NCI-H2107 treated with DMSO at 0.1 percent for 48 hours (cell line): ENCODE results near the gene FGF3.

Experiments
- DNase-seq: peaks from one replicate; lab custom pipeline; 2025; ENCODE audit not compliant: unreplicated experiment; lab: John Stamatoyannopoulos, UW

Gene FGF3

GRCh38 chr11:69804769-69805508 is 14.3 kb downstream of the FGF3 start:
- no peak for DNase-seq

- no peak for DNase-seq
Observed at GRCh38 chr11:69803604-69804218, 15.5 kb downstream of the FGF3 start.

- no peak for DNase-seq
Observed at GRCh38 chr11:69803022-69803421, 16.2 kb downstream of the FGF3 start.

DNA sequence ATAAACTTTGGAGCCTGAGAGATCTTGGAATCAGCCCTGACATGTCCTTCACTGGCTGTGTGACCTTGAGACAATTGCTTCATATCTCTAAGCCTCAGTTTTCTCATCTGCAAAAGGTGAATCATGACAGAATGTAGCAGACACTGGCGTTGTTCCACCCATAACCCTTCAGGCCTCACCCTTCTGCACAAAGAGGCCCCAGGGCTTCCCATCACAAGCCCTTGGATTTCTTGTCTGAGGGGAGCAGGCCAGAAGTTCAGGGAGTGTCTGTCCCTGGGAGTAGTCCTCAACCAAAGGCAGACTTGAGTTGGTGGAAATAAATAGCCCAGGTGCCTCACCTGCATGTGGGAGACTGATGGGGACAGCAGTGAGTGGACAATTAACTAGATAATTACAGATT is 16.6 kb downstream of the FGF3 start:
- DNase-seq = no peak

GRCh38 chr11:69801513-69802335 is 17.5 kb downstream of the FGF3 start:
- no peak for DNase-seq

DNA sequence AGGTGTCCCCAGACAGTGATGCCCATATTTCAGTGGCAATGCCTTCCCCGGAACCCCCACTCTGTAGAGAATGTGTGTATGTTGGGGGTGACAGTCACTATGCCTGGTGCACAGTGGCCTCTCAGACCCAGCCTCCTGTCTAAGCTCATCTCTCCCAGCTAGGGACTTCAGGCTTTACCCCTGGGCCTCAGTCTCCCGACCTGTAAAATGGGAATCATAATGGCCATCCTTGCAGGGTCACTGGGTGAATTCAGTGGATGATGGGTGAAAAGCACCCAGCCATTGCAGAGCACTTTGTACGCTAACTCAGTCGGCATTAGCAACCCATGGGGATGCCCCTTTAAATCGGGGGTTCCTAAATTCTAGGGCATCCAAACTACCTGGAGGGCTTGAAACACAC is 18.9 kb downstream of the FGF3 start:
- no peak for DNase-seq

- no peak for DNase-seq
Observed at GRCh38 chr11:69799582-69799981, 19.6 kb downstream of the FGF3 start.

- no peak for DNase-seq
Observed at GRCh38 chr11:69799097-69799496, 20.1 kb downstream of the FGF3 start.

GRCh38 chr11:69797737-69798528 is 21.3 kb downstream of the FGF3 start:
- no peak for DNase-seq

- DNase-seq = no peak
Observed at GRCh38 chr11:69797156-69797555, 22.1 kb downstream of the FGF3 start.

DNA sequence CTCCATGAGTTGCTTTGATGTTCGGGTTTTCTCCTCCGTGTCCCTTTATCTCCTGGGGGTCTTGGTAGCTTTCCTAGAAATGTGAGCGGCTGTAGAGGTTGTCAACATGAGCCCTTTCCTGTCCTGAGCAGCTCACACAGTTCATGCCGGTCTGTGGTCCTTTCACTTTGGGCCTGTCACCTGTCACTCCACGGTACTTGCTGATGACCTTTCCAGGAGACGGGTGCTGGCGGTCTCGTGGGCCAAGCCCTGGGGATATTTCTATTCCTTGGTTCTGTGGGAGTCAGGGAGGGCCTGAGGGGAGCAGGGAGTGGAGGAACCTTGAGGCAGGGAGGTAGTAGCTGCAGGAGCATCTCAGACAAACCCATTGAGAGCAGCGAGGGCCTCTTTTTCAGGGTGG is 23.2 kb downstream of the FGF3 start:
- no peak for DNase-seq

- no peak for DNase-seq
Observed at GRCh38 chr11:69791276-69792180, 27.7 kb downstream of the FGF3 start.

GRCh38 chr11:69788956-69789355 is 30.3 kb downstream of the FGF3 start:
- DNase-seq = no peak

GRCh38 chr11:69787906-69788305 is 31.3 kb downstream of the FGF3 start:
- no peak for DNase-seq

- DNase-seq = no peak
Observed at GRCh38 chr11:69787457-69787856, 31.8 kb downstream of the FGF3 start.

- no peak for DNase-seq
Observed at GRCh38 chr11:69781241-69781640, 38.0 kb downstream of the FGF3 start.

DNA sequence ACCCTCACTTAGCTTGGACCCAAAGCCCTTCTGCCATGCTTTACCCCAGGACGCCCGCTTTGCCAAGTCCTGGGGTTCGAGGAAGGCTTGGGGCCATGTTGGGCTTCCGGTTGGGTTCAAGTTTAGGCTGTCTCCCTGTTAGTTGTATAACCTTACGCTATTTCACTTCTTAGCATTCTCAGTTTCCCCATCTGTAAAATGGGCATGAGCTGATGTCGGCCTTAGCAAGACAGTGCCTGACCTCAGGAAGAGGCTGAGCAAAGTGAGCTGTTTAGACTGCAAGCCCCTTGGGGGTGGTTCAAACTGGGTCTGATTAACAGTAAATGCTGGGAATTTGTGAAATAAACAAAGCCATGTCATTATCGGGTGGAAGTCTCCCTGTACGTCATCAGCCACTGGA is 40.8 kb downstream of the FGF3 start:
- no peak for DNase-seq

- no peak for DNase-seq
Observed at GRCh38 chr11:69775163-69775755, 44.0 kb downstream of the FGF3 start, which contains the start of gene FGF4. FGF4 (minus strand) TSS chr11:69775341; CDS start chr11:69775084, 257 bp downstream.

DNA sequence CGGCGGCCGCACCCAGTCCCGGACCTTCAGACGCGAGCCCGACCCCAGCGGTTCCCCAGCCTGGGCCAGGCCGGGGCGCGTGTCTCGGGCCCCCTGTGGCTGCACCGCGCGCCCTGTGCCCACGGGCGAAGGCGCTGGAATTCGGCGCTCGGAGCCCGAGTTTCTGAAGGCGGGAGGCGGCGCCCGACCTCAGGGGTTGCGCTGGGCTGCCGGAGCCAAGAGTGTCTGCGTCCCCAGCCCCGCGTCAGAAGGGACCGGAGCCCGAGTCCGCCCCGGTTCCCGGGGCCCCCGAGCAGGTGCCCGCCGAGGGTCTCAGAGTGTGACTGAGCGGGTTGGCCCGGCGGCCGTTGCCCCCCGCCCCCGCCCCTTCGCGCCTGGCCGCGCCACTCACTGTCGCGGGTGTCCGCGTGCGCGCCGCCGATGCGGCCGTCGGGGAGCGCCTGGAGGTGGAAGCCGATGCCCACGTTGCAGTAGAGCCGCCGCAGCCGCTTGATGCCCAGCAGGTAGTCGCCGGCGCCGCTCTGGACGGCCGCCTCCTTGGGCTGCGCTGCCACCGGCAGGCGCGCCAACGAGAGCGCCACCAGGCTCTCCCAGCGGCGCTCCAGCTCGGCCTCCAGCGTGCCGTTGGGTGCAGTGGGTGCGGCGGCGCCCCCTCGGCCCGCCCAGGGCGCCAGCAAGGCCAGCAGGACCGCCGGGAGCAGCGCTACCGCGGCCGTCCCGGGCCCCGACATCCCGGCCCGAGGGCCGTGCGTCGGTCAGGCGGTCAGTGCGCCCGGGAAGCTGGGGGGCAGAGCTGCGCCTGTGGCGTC is 44.7 kb downstream of the FGF3 start:
- DNase-seq = no peak
